Measurements from ENCODE around the gene AUTS2. TPM values are rescaled to one million over a fixed set of nuclear protein-coding genes. Genes with fewer than 3 reads are reported as not detected.

AUTS2 gene
- total and polyA plus RNA-seq, 10 of the 15 experiments (the other 5 are each of a cell fraction or from before 2014, with no cell fraction given): 6.4 to 55.6 (median 21.6) TPM

DNA sequence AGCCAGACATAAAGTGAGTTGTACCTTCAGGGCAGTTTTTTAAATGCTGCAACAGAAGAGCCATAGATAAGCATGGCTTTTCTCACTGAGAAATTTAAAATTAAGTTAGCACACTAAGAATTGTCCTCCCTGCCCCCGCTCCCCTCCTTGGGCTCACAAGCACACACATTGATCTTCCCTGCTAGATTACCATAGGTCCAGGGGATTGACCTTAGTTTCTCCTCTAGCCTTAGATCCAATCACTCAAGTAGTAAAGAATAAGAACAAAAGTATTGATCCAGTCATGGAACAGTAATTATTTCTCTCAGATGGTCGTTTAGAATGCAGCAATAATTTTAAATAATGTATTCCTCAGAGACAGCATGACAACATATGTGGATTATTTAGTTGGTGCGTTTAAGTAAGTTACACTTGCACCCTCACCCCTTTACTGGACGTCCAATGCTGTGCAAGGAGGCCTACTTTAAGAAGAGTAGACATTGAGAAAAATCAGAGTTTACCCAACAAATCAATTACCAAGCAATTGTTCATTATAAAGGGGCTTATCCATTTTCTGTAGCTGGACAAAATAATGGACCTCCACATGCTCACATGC, 850.1 kb downstream of the AUTS2 start:
- Histone ChIP-seq H3K9ac (ENCODE audit: control insufficient read depth, insufficient read depth, low read length) (no peak overlapping the region), H3K36me3 (ENCODE audit: control insufficient read depth in 2 of 2, insufficient read depth in 2 of 2, low read length in 1 of 2) (no peaks in the 10 kb centered on the region), H3K79me2 (ENCODE audit: control insufficient read depth, insufficient read depth, low read length) (no peaks in the 10 kb centered on the region), H3K9me3 (replicated peaks; ENCODE audit: control insufficient read depth, insufficient read depth, low read length) (no peaks in the 10 kb centered on the region), H3K4me3 (no peak overlapping the region), H3K27ac (ENCODE audit: control insufficient read depth, insufficient read depth) (no peak overlapping the region), H4K20me1 (ENCODE audit: control insufficient read depth, insufficient read depth) (no peaks in the 10 kb centered on the region), H3K4me1 (ENCODE audit: control insufficient read depth, insufficient read depth, low read length) (no peaks in the 10 kb centered on the region), H3K27me3 (replicated peaks in 1 of 2; ENCODE audit: control insufficient read depth in 2 of 2, insufficient read depth in 2 of 2, low read length in 1 of 2) (no peaks in the 10 kb centered on the region), H3K4me2 (ENCODE audit: control insufficient read depth, insufficient read depth) (no peak overlapping the region), H2AFZ (ENCODE audit: control insufficient read depth, low read depth, low read length) (no peak overlapping the region)
- CTCF ChIA-PET: interaction anchor here (1.5 kb wide), 1 partner anchor 21 kb away, joined by 4 read pairs; no protein-coding TSS in a partner anchor
- in situ Hi-C loops (cut with MboI): no loop called here
- intact Hi-C loops (cut with micrococcal nuclease; ENCODE audit: unreplicated experiment): no loop called here
- POLR2A ChIA-PET: no interaction called here
- RAD21 ChIA-PET (ENCODE audit: unreplicated experiment): no interaction called here
- no TSS peak for BruUV-seq (replicated peaks)
- TF ChIP-seq CBX5 (IDR thresholded peaks at IDR 0.05; ENCODE audit: low read depth) (no peak), FOXM1 (IDR thresholded peaks at IDR 0.05; ENCODE audit: low read depth, low read length) (no peak), ELK1 (IDR thresholded peaks at IDR 0.05; ENCODE audit: low read depth, low read length) (no peak), YY1 (IDR thresholded peaks at IDR 0.05; ENCODE audit: low read depth, low read length) (no peak), ZNF207 (IDR thresholded peaks at IDR 0.05; ENCODE audit: borderline replicate concordance) (no peak)
- FAIRE-seq (no peak), DNase-seq (ENCODE audit: low read depth, low spot score) (no peak), ATAC-seq (no peak)
- WGBS (ENCODE audit: insufficient coverage, insufficient replicate concordance, low lambda C conversion rate, missing lambda C conversion rate): 36% methylated on average over 4 of the region's 4 CpGs
- SMC1A ChIA-PET (ENCODE audit: uncharacterized antibody, unreplicated experiment): interaction anchor here (1.4 kb wide), 1 partner anchor 13 kb away, joined by 3 read pairs; no protein-coding TSS in a partner anchor

GRCh38 chr7:70450731-70451130, 852.5 kb downstream of the AUTS2 start:
- in situ Hi-C loops (cut with MboI): no loop called here
- DNase-seq (ENCODE audit: low read depth, low spot score): no peak
- FAIRE-seq: no peak
- Histone ChIP-seq H3K9ac (ENCODE audit: control insufficient read depth, insufficient read depth, low read length) (no peak overlapping the region), H3K4me2 (ENCODE audit: control insufficient read depth, insufficient read depth) (no peak overlapping the region), H3K4me1 (ENCODE audit: control insufficient read depth, insufficient read depth, low read length) (no peaks in the 10 kb centered on the region; the same call in 1 of the 2 replicates), H3K79me2 (ENCODE audit: control insufficient read depth, insufficient read depth, low read length) (no peaks in the 10 kb centered on the region), H3K27ac (ENCODE audit: control insufficient read depth, insufficient read depth) (no peak overlapping the region), H3K4me3 (no peak overlapping the region), H2AFZ (ENCODE audit: control insufficient read depth, low read depth, low read length) (no peak overlapping the region), H3K9me3 (replicated peaks; ENCODE audit: control insufficient read depth, insufficient read depth, low read length) (no peaks in the 10 kb centered on the region), H3K27me3 (replicated peaks in 1 of 2; ENCODE audit: control insufficient read depth in 2 of 2, insufficient read depth in 2 of 2, low read length in 1 of 2) (no peaks in the 10 kb centered on the region), H4K20me1 (ENCODE audit: control insufficient read depth, insufficient read depth) (no peaks in the 10 kb centered on the region), H3K36me3 (ENCODE audit: control insufficient read depth in 2 of 2, insufficient read depth in 2 of 2, low read length in 1 of 2) (no peaks in the 10 kb centered on the region)
- no TSS peak for BruUV-seq (replicated peaks)
- ChIA-PET CTCF (no interaction called here), SMC1A (ENCODE audit: uncharacterized antibody, unreplicated experiment) (no interaction called here), RAD21 (ENCODE audit: unreplicated experiment) (no interaction called here), POLR2A (no interaction called here)
- WGBS (ENCODE audit: insufficient coverage, insufficient replicate concordance, low lambda C conversion rate, missing lambda C conversion rate): 0% methylated on average over 2 of the region's 2 CpGs
- ATAC-seq: no peak
- no peak for TF ChIP-seq PAX8 (IDR thresholded peaks at IDR 0.05)
- TF ChIP-seq SREBF1 (IDR thresholded peaks at IDR 0.05; ENCODE audit: low read length): no peak
- no peak for TF ChIP-seq NFIC (IDR thresholded peaks at IDR 0.05; ENCODE audit: low read depth, low read length)
- no peak for TF ChIP-seq SMC3 (IDR thresholded peaks at IDR 0.05; ENCODE audit: borderline replicate concordance, low read length)
- TF ChIP-seq ATF7 (IDR thresholded peaks at IDR 0.05; ENCODE audit: low read depth): no peak
- TF ChIP-seq IRF3 (IDR thresholded peaks at IDR 0.05): no peak
- no peak for TF ChIP-seq CEBPB (IDR thresholded peaks at IDR 0.05; ENCODE audit: borderline replicate concordance in 1 of 2, low read depth in 2 of 2, low read length in 2 of 2)
- intact Hi-C loops (cut with micrococcal nuclease; ENCODE audit: unreplicated experiment): no loop called here

Measured in GM12878 (cell line).